ENCODE measurements around the gene TMEM147. TPM values are rescaled to one million over a fixed set of nuclear protein-coding genes. Genes with fewer than 3 reads are reported as not detected.

Gene TMEM147
- total and polyA plus RNA-seq, 2 of the 13 experiments (the other 11 are each of a cell fraction or from before 2014, with no cell fraction given): 141 to 176 TPM

- Histone ChIP-seq H3K36me3 (replicated peaks in 1 of 2; ENCODE audit: control insufficient read depth in 1 of 2, insufficient read depth in 2 of 2, low read length in 2 of 2) (no peaks in the 10 kb centered on the region), H3K79me2 (ENCODE audit: insufficient read depth, low read length) (no peaks in the 10 kb centered on the region), H4K20me1 (ENCODE audit: insufficient read depth, low read length) (no peaks in the 10 kb centered on the region), H3K27ac (ENCODE audit: extremely low read length, insufficient read depth, low read length) (no peak overlapping the region), H3K9ac (ENCODE audit: insufficient read depth, low read depth, low read length) (no peak overlapping the region), H3K9me3 (ENCODE audit: low read length) (no peaks in the 10 kb centered on the region), H2AFZ (ENCODE audit: low read length) (no peak overlapping the region), H3K4me1 (ENCODE audit: insufficient read depth, low read length) (peaks cover 28% of the 10 kb centered on the region), H3K27me3 (ENCODE audit: control insufficient read depth in 1 of 2, insufficient read depth in 2 of 2, low read length in 2 of 2) (peaks cover 1 to 38% of the 10 kb centered on the region in 2 experiments; a peak in 3 of 5 replicates), H3K4me3 (replicated peaks in 1 of 3; ENCODE audit: insufficient read depth in 1 of 3, low read depth in 2 of 3, low read length in 3 of 3) (no peak overlapping the region), H3K4me2 (ENCODE audit: low read depth, low read length) (no peak overlapping the region)
- TF ChIP-seq ATF7 (IDR thresholded peaks at IDR 0.05) (no peak), ATF7 (CRISPR knock-in tag; IDR thresholded peaks at IDR 0.05) (no peak), RNF219 (CRISPR knock-in tag; IDR thresholded peaks at IDR 0.05) (no peak), CHCHD3 (CRISPR knock-in tag; IDR thresholded peaks at IDR 0.05) (no peak), JDP2 (CRISPR knock-in tag; IDR thresholded peaks at IDR 0.05; ENCODE audit: borderline replicate concordance) (no peak), HMGXB4 (CRISPR knock-in tag; IDR thresholded peaks at IDR 0.05; ENCODE audit: borderline replicate concordance in 1 of 2, low read depth in 1 of 2) (no peak), ZSCAN20 (CRISPR knock-in tag; IDR thresholded peaks at IDR 0.05; ENCODE audit: borderline replicate concordance) (no peak), ZNF768 (CRISPR knock-in tag; IDR thresholded peaks at IDR 0.05) (no peak), ZNF333 (CRISPR knock-in tag; IDR thresholded peaks at IDR 0.05; ENCODE audit: borderline replicate concordance) (no peak), SOX6 (IDR thresholded peaks at IDR 0.05) (no peak), SOX6 (CRISPR knock-in tag; IDR thresholded peaks at IDR 0.05) (no peak), E2F2 (CRISPR knock-in tag; IDR thresholded peaks at IDR 0.05; ENCODE audit: borderline replicate concordance) (no peak), ZNF589 (CRISPR knock-in tag; conservative IDR thresholded peaks at IDR 0.05) (no peak), ZNF235 (CRISPR knock-in tag; IDR thresholded peaks at IDR 0.05; ENCODE audit: borderline replicate concordance) (no peak), ZNF337 (CRISPR knock-in tag; IDR thresholded peaks at IDR 0.05; ENCODE audit: borderline replicate concordance, low read depth) (no peak), SOX13 (IDR thresholded peaks at IDR 0.05) (no peak), SOX13 (CRISPR knock-in tag; conservative IDR thresholded peaks at IDR 0.05 in 1 of 2, IDR thresholded peaks at IDR 0.05 in 1 of 2) (no peak)
- no peak for DNase-seq (ENCODE audit: low spot score)
- no TSS peak for BruUV-seq (replicated peaks)
- FAIRE-seq: no peak
- intact Hi-C loops (cut with micrococcal nuclease; ENCODE audit: unreplicated experiment): no loop called here
- CTCF ChIA-PET (ENCODE audit: low intra/inter-chr PET ratio, low total read pairs): no interaction called here
- POLR2A ChIA-PET: no interaction called here
- no peak for ATAC-seq
- in situ Hi-C loops (cut with HindIII; ENCODE audit: extremely low pct_ligation_motif_present, low pct_unique_long_range_greater_than_20kb): no loop called here
- 10% methylated on average over 6 of the region's 6 CpGs for WGBS (ENCODE audit: low lambda C conversion rate)
These were observed 16.0 kb downstream of the TMEM147 start for GRCh38 chr19:35561436-35561835.

All from HepG2 (cell line).